ENCODE data around the gene C1QTNF8.

- TF ChIP-seq CTCF (IDR thresholded peaks at IDR 0.05) (no peak), POLR2AphosphoS5 (IDR thresholded peaks at IDR 0.05; ENCODE audit: low read depth, low read length) (no peak), REST (IDR thresholded peaks at IDR 0.05; ENCODE audit: insufficient read depth in 1 of 2, low read depth in 2 of 2, low read length in 1 of 2) (no peak), TCF7L2 (IDR thresholded peaks at IDR 0.05; ENCODE audit: low read depth, low read length) (no peak), SIN3A (IDR thresholded peaks at IDR 0.05; ENCODE audit: borderline replicate concordance, insufficient read depth, low read depth, low read length) (no peak)
These were observed 53.2 kb downstream of the C1QTNF8 start for GRCh38 chr16:1042866-1043265.
